Ascending aorta (tissue), 2 donors: ENCODE results near the gene EPN3. TPM values are rescaled to one million over a fixed set of nuclear protein-coding genes. Genes with fewer than 3 reads are reported as not detected.

Experiments
- DNase-seq, 2 donors: peaks; one replicate each; pipeline ENCODE4 v3.0.0-alpha.2; 2019; ENCODE audit warnings: low spot score in 2 of 2
- H3K27ac ChIP-seq, 2 donors: fragments of 200-600 bp; sonication (generic); one replicate each; pipeline ENCODE4 v1.5.1; 2016 to 2017; ENCODE audit warnings: mild to moderate bottlenecking in 1 of 2
- H3K27me3 ChIP-seq: fragments of 200-600 bp; sonication (generic); one replicate; pipeline ENCODE4 v1.5.1; 2017
- H3K36me3 ChIP-seq, 2 donors: fragments of 200-600 bp; sonication (generic); one replicate each; pipeline ENCODE4 v1.5.1; 2016
- H3K4me1 ChIP-seq, 2 donors: fragments of 200-600 bp; sonication (generic); one replicate each; pipeline ENCODE4 v1.5.1; 2016 to 2017; ENCODE audit warnings: mild to moderate bottlenecking in 1 of 2
- H3K4me3 ChIP-seq, 2 donors: fragments of 200-600 bp; sonication (generic); one replicate each; pipeline ENCODE4 v1.5.1; 2016 to 2017; ENCODE audit warnings: mild to moderate bottlenecking in 1 of 2
- H3K9me3 ChIP-seq, 2 donors: fragments of 200-600 bp; sonication (generic); one replicate each; pipeline ENCODE4 v1.5.1; 2016
- intact Hi-C: fragments of 100-400 bp; cut with DNase I; formaldehyde crosslinking; loops from one replicate; pipeline ENCODE4 v1.15.1; 2023
- total RNA-seq: library from RNA; depleted of rRNA; stranded (reverse); fragments of >200 nt; gene quantifications from one replicate; pipeline ENCODE4 v1.1.0, GENCODE V29; 2016
- TF ChIP-seq, protein P1 (sequence below), 3 experiments: fragments of 200-600 bp in 2 of 3; fragments of 450-650 bp in 1 of 3; sonication (generic) in 2 of 3; IDR thresholded peaks; one replicate each; pipeline ENCODE4 v1.5.1; 2016 to 2019; ENCODE audit warnings: antibody characterized with exemption in 3 of 3, mild to moderate bottlenecking in 1 of 3, moderate library complexity in 1 of 3

Gene EPN3
- total RNA-seq, 1 donor from 2014 or later: 0.85 TPM

DNA sequence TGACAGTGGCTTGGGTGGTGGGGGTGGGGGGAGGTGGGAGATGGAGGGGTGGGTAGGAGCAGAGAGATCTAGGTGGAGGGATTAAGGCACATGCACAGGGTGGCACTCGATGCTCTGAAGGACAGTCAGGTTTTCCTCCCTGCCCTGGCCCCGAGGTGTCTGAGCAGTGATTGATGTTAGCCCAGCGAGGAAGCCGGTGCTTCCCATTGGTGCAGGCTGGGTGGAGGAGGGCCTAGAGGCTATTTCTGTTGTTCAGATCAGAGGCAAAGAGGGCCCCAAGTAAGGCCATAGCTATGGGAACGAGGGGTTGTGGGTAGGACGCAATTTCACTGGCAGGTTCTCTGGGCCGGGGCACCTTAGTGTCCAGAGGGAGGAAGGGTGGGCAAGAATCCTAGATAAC, 51.1 kb downstream of the EPN3 start:
- Histone ChIP-seq H3K27me3 (peaks cover 4% of the 10 kb centered on the region), H3K9me3 (no peaks in the 10 kb centered on the region), H3K27ac (no peak overlapping the region), H3K36me3 (no peaks in the 10 kb centered on the region), H3K4me1 (peaks cover 0 to 1% of the 10 kb centered on the region in 2 donors), H3K4me3 (no peak overlapping the region)
- intact Hi-C loops: no loop called here
- TF ChIP-seq, protein P1, sequence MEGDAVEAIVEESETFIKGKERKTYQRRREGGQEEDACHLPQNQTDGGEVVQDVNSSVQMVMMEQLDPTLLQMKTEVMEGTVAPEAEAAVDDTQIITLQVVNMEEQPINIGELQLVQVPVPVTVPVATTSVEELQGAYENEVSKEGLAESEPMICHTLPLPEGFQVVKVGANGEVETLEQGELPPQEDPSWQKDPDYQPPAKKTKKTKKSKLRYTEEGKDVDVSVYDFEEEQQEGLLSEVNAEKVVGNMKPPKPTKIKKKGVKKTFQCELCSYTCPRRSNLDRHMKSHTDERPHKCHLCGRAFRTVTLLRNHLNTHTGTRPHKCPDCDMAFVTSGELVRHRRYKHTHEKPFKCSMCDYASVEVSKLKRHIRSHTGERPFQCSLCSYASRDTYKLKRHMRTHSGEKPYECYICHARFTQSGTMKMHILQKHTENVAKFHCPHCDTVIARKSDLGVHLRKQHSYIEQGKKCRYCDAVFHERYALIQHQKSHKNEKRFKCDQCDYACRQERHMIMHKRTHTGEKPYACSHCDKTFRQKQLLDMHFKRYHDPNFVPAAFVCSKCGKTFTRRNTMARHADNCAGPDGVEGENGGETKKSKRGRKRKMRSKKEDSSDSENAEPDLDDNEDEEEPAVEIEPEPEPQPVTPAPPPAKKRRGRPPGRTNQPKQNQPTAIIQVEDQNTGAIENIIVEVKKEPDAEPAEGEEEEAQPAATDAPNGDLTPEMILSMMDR (IDR thresholded peaks at IDR 0.05): no peak
- no peak for DNase-seq

DNA sequence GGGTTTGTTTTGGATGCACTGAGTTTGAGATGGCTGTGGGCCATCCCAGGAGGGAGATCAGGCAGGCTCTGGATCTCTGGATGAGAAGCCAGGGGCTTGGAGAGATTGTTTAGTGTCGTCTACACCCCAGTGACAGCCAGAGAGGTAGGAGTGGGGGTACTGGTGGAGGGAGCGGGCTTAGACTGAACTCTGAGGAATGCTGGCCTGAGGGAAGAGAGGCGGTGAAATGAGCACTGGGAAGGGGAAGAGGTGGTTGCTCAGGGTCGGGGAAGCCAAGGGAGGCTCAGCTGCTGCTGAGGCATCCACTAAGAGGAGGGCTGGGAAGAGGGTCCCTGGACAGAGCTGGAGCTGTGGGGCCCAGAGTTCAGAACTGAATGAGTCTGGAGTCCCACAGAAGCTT, 51.6 kb downstream of the EPN3 start:
- H3K9me3 ChIP-seq: no peaks in the 10 kb centered on the region
- no peak overlapping the region for H3K27ac ChIP-seq
- TF ChIP-seq, protein P1 (IDR thresholded peaks at IDR 0.05): no peak
- H3K4me1 ChIP-seq: peaks cover 2 to 6% of the 10 kb centered on the region in 2 donors
- no peak for DNase-seq
- H3K4me3 ChIP-seq: no peak overlapping the region
- H3K36me3 ChIP-seq: no peaks in the 10 kb centered on the region
- H3K27me3 ChIP-seq: peaks cover 4% of the 10 kb centered on the region
- intact Hi-C loops: no loop called here

DNA sequence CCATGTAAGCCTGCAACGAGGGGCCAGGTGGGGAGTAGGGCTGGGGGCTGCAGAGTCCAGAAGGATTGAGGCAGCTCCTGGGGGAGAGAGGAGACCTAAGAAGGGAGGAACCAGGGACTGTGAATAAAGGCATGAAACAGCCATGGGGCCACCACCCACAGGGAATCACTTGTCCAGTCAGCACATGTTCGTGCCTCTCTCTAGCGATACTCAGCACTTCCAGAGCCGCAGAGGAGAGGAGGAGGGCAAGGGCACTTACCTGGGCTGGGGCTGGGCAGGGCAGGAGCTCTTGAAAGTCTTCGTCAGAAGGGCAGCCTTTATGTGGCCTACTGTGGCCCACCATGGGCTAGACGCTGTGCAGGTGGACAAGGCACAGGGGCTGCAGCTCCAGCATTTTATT, 52.2 kb downstream of the EPN3 start:
- Histone ChIP-seq H3K4me3 (no peak overlapping the region), H3K9me3 (no peaks in the 10 kb centered on the region), H3K27me3 (peaks cover 4% of the 10 kb centered on the region), H3K27ac (no peak overlapping the region), H3K4me1 (peaks cover 5 to 12% of the 10 kb centered on the region in 2 donors), H3K36me3 (no peaks in the 10 kb centered on the region)
- no peak for DNase-seq
- intact Hi-C loops: no loop called here
- TF ChIP-seq, protein P1 (IDR thresholded peaks at IDR 0.05): no peak

DNA sequence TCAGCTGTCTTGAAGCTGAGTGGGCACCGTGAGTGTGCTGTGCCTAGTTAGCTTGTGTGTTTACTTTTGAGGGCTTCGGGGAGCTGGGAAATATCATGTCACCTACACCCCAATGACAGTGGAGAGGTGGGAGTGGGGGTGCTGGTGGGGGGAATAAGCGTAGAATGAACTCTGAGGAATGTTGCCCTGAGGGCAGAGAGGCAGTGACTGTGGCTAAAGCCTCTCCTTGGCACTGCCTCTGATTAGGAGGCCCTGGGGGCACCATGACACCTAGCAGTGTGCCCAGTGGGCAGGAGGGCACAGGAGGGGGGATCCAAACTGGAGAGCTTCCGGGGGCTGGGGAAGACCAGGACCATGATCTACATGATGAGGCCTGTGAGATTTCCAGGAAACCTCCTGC, 52.8 kb downstream of the EPN3 start:
- DNase-seq: no peak
- no peaks in the 10 kb centered on the region for H3K36me3 ChIP-seq
- no peak overlapping the region for H3K4me3 ChIP-seq
- H3K9me3 ChIP-seq: no peaks in the 10 kb centered on the region
- intact Hi-C loops: no loop called here
- TF ChIP-seq, protein P1 (IDR thresholded peaks at IDR 0.05): no peak
- H3K4me1 ChIP-seq: peaks cover 5 to 18% of the 10 kb centered on the region in 2 donors
- H3K27ac ChIP-seq: no peak overlapping the region
- H3K27me3 ChIP-seq: peaks cover 4% of the 10 kb centered on the region

DNA sequence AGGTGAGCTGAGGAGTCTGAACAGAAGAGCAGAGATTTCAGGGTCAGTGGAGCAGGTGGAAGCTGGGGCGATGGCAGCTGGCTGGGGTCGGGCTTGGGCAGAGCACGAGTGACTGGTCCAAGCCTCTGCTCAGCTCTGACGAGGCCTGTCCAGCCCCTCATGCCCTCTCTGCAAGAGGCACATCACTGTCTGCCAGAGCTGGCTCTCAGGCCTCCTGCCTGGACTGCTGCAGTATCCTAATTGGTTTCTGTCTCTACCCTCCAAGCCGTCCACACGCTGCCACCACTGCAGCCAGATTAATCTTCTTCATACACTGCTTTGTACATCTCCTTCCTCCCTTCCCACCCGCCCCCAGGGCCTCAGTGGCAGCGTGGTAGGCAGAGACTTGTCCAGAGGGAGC, 53.4 kb downstream of the EPN3 start:
- no peak for DNase-seq
- H3K27me3 ChIP-seq: no peaks in the 10 kb centered on the region
- peaks cover 5 to 18% of the 10 kb centered on the region in 2 donors for H3K4me1 ChIP-seq
- H3K36me3 ChIP-seq: no peaks in the 10 kb centered on the region
- TF ChIP-seq, protein P1 (IDR thresholded peaks at IDR 0.05): no peak
- intact Hi-C loops: no loop called here
- no peak overlapping the region for H3K27ac ChIP-seq
- no peaks in the 10 kb centered on the region for H3K9me3 ChIP-seq
- no peak overlapping the region for H3K4me3 ChIP-seq
